RWPE2 (cell line): ENCODE results near the gene OARD1.
A peak's percentile ranks its signal among the peaks of the same experiment; 100 is the strongest.

Source experiments
- ATAC-seq: fragments of 200-7000 bp; cut with Tn5 transposase; 3 replicates; pipeline ENCODE4 v1.9.1; 2021; ENCODE audit warnings: low read depth
- DNase-seq: peaks from one replicate; pipeline ENCODE4 v3.0.0-alpha.2; 2020; ENCODE audit warnings: low spot score
- H3K27ac ChIP-seq: fragments of 450-650 bp; 2 replicates; pipeline ENCODE4 v1.5.1; 2017; ENCODE audit warnings: mild to moderate bottlenecking; ENCODE audit not compliant: poor library complexity, severe bottlenecking
- H3K27me3 ChIP-seq: fragments of 250-450 bp; sonication (Bioruptor Pico); 2 replicates; pipeline ENCODE4 v1.5.1; 2021; ENCODE audit warnings: mild to moderate bottlenecking, moderate library complexity; ENCODE audit not compliant: insufficient read depth, poor library complexity, severe bottlenecking
- H3K36me3 ChIP-seq: fragments of 250-450 bp; sonication (Bioruptor Pico); 2 replicates; pipeline ENCODE4 v1.5.1; 2020; ENCODE audit warnings: low read depth, mild to moderate bottlenecking, moderate library complexity
- H3K4me1 ChIP-seq: fragments of 250-450 bp; sonication (Bioruptor Pico); 2 replicates; pipeline ENCODE4 v1.5.1; 2021; ENCODE audit warnings: mild to moderate bottlenecking, moderate library complexity; ENCODE audit not compliant: insufficient read depth, poor library complexity, severe bottlenecking
- H3K4me3 ChIP-seq: fragments of 250-450 bp; sonication (Bioruptor Pico); 2 replicates; pipeline ENCODE4 v1.5.1; 2021; ENCODE audit warnings: mild to moderate bottlenecking, moderate library complexity; ENCODE audit not compliant: severe bottlenecking
- H3K9me3 ChIP-seq: fragments of 250-450 bp; sonication (Bioruptor Pico); 2 replicates; pipeline ENCODE4 v1.5.1; 2021; ENCODE audit warnings: mild to moderate bottlenecking, moderate library complexity; ENCODE audit not compliant: severe bottlenecking
- CTCF ChIP-seq: fragments of 450-650 bp; IDR thresholded peaks from one replicate; pipeline ENCODE4 v1.5.1; 2017; ENCODE audit warnings: mild to moderate bottlenecking, moderate library complexity; ENCODE audit not compliant: poor library complexity, severe bottlenecking

OARD1 gene

GRCh38 chr6:41092421-41093140, 20.4 kb upstream of the OARD1 start:
- peak; percentile 29; the same call in 1 of the 3 replicates for ATAC-seq
- Histone ChIP-seq H3K9me3 (no peaks in the 10 kb centered on the region), H3K4me3 (no peak overlapping the region), H3K27me3 (no peaks in the 10 kb centered on the region), H3K27ac (no peak overlapping the region), H3K36me3 (peaks cover 97% of the 10 kb centered on the region), H3K4me1 (no peaks in the 10 kb centered on the region)
- no peak for DNase-seq
- peak; percentile 57 for TF ChIP-seq CTCF

DNA sequence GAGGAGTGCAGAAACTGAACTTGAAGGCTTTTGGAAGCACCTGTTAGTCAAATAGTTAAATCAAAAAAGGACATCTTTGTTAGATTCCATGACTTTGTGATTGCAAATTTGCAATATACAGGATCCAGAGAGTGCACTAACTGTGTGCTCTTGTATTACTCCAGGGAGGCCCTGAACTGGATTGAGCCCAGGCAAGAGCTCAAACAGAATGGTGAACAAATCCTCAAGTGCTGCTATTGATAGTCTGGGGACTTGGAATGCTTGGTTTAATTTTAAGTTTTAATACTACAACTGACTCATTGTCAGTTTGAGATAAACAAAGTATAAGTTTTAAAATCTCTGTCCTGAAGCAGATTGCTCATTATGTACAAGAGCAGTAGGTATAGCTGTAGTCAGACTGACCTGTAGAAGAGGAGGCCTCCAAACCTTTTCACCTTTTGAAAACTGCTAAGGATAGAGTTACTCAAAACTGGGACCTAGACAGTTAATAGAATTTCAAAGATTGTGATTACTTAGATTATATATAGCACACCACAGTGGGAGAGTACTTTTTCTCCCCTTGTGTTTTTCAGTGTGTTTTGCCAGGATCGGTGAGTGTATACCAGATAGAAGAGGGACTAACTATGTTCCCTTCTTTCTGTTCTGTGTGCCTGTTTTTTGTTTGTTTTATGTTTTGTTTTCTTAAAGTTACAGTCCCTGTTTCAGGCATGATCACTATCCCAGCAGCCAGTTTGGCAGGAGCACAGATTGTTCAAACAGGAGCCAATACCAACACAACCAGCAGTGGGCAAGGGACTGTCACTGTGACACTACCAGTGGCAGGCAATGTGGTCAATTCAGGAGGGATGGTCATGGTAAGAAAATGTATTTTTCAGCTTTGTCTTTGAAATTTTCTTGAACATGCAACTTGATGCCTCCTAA, 18.9 kb upstream of the OARD1 start:
- Histone ChIP-seq H3K36me3 (peaks cover 97% of the 10 kb centered on the region), H3K4me3 (no peak overlapping the region), H3K27ac (no peak overlapping the region), H3K9me3 (no peaks in the 10 kb centered on the region), H3K27me3 (no peaks in the 10 kb centered on the region), H3K4me1 (no peaks in the 10 kb centered on the region)
- TF ChIP-seq CTCF: no peak
- no peak for ATAC-seq
- no peak for DNase-seq

DNA sequence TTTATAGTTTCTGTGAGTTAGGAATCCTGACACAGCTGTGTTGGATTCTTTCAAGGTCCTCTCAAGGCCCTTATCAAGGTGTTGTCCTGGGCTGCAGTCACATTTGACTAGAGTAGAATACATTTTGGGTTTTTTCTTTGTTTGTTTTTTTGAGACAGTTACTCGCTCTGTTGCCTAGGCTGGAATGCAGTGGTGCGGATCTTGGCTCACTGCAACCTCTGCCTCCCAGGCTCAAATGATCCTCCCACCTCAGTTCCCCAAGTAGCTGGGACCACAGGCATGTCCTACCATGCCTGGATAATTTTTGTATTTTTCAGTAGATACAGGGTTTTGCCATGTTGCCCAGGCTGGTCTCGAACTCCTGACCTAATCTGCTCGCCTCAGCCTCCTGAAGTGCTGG, 16.3 kb upstream of the OARD1 start:
- DNase-seq: no peak
- H3K4me3 ChIP-seq: no peak overlapping the region

DNA sequence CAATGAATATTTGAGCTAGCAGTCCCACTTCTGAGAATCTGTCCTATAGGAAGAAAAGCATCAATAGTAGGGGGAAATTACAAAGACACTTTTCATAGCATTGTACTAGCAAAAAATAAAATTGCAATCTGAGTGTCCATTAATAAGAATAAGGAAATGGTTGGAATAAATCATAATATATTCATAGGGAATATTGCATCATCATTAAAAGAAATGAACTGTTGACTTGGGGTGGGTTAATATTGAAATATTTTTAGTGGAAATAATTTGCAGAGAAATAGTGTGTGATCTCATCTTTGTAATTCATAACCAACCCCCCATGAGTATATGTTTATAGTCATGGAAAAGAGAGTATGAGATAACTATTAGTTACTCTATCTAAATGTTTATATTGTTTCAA, 13.0 kb upstream of the OARD1 start:
- DNase-seq (no peak), ATAC-seq (no peak)
- no peaks in the 10 kb centered on the region for H3K4me1 ChIP-seq
- H3K27me3 ChIP-seq: no peaks in the 10 kb centered on the region
- no peak overlapping the region for H3K4me3 ChIP-seq
- no peak for TF ChIP-seq CTCF
- H3K36me3 ChIP-seq: peaks cover 93% of the 10 kb centered on the region
- no peak overlapping the region for H3K27ac ChIP-seq
- no peaks in the 10 kb centered on the region for H3K9me3 ChIP-seq

More for the DNA sequence above, 16.3 kb upstream of the OARD1 start:
- H3K9me3 ChIP-seq: no peaks in the 10 kb centered on the region
- H3K27me3 ChIP-seq: no peaks in the 10 kb centered on the region
- TF ChIP-seq CTCF: no peak
- H3K4me1 ChIP-seq: no peaks in the 10 kb centered on the region
- no peak overlapping the region for H3K27ac ChIP-seq
- H3K36me3 ChIP-seq: peaks cover 95% of the 10 kb centered on the region
- no peak for ATAC-seq
